ENCODE data around the gene ERC1. TPM values are rescaled to one million over a fixed set of nuclear protein-coding genes. Genes with fewer than 3 reads are reported as not detected.

Gene ERC1
- total and polyA plus RNA-seq, 3 experiments from 2014 or later: 11.0 to 24.2 (median 22.6) TPM

DNA sequence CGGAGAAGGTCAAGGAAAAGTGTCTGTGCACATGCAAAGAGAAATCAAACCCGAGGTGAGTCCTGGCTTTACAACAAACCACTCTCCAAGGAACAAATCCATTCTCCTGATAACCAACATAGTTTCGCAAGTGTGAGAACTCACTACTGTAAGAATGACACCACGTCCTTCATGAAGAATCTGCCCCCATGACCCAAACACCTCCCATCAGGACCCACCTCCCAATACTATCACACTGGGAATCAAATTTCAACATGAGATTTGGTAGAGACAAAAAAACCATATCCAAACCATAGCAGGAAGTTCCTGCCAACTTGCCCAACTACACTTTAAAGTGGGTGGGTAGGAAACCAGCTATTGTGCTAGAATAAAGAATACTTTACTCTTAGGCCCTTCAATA, 2.4 kb upstream of the ERC1 start:
- POLR2A ChIA-PET: interaction anchor here (0.6 kb wide), 1 partner anchor 608 kb away, joined by 3 read pairs; no protein-coding TSS in a partner anchor
- H3K4me1 ChIP-seq (ENCODE audit: insufficient read depth, low read length): peaks cover 33% of the 10 kb centered on the region
- no peaks in the 10 kb centered on the region for H3K9me3 ChIP-seq (ENCODE audit: low read length)
- H3K27ac ChIP-seq (ENCODE audit: low read depth, low read length): no peak overlapping the region
- Mint-ChIP-seq H3K27ac (peak overlapping the region in 3 of 8 donors; percentile 9 to 78 (median 35)), H3K9me3 (no peaks in the 10 kb centered on the region), H3K4me3 (peak overlapping the region in 5 of 7 donors; percentile 23 to 96 (median 49)), H3K27me3 (peaks cover 0 to 6% of the 10 kb centered on the region in 2 donors), H3K4me1 (peaks cover 30 to 39% (median 37%) of the 10 kb centered on the region in 3 donors), H3K36me3 (peaks cover 0 to 6% (median 0%) of the 10 kb centered on the region in 3 donors)
- no peaks in the 10 kb centered on the region for H3K36me3 ChIP-seq (ENCODE audit: insufficient read depth, low read length)
- H3K27me3 ChIP-seq (ENCODE audit: insufficient read depth, low read length, poor library complexity, severe bottlenecking): no peaks in the 10 kb centered on the region
- CTCF ChIA-PET: no interaction called here
- peak in 1 of 5 donors; percentile 28 for DNase-seq
- no peak overlapping the region for H3K4me3 ChIP-seq (ENCODE audit: low read length)

GRCh38 chr12:989051-989450, 2.0 kb upstream of the ERC1 start:
- peak in 1 of 5 donors; percentile 8 for DNase-seq
- ChIA-PET CTCF (no interaction called here), POLR2A (interaction anchor here (0.6 kb wide), 1 partner anchor 608 kb away, joined by 3 read pairs; no protein-coding TSS in a partner anchor)
- Histone ChIP-seq H3K27me3 (ENCODE audit: insufficient read depth, low read length, poor library complexity, severe bottlenecking) (no peaks in the 10 kb centered on the region), H3K4me1 (ENCODE audit: insufficient read depth, low read length) (peaks cover 33% of the 10 kb centered on the region), H3K36me3 (ENCODE audit: insufficient read depth, low read length) (no peaks in the 10 kb centered on the region), H3K4me3 (ENCODE audit: low read length) (no peak overlapping the region), H3K27ac (ENCODE audit: low read depth, low read length) (no peak overlapping the region), H3K9me3 (ENCODE audit: low read length) (no peaks in the 10 kb centered on the region)
- Mint-ChIP-seq H3K4me3 (peak overlapping the region in 6 of 7 donors; percentile 46 to 96 (median 86)), H3K9me3 (no peaks in the 10 kb centered on the region), H3K4me1 (peaks cover 30 to 39% (median 37%) of the 10 kb centered on the region in 3 donors), H3K36me3 (peaks cover 0 to 6% (median 0%) of the 10 kb centered on the region in 3 donors), H3K27me3 (peaks cover 0 to 6% of the 10 kb centered on the region in 2 donors), H3K27ac (peak overlapping the region in 5 of 8 donors; percentile 35 to 86 (median 71))

DNA sequence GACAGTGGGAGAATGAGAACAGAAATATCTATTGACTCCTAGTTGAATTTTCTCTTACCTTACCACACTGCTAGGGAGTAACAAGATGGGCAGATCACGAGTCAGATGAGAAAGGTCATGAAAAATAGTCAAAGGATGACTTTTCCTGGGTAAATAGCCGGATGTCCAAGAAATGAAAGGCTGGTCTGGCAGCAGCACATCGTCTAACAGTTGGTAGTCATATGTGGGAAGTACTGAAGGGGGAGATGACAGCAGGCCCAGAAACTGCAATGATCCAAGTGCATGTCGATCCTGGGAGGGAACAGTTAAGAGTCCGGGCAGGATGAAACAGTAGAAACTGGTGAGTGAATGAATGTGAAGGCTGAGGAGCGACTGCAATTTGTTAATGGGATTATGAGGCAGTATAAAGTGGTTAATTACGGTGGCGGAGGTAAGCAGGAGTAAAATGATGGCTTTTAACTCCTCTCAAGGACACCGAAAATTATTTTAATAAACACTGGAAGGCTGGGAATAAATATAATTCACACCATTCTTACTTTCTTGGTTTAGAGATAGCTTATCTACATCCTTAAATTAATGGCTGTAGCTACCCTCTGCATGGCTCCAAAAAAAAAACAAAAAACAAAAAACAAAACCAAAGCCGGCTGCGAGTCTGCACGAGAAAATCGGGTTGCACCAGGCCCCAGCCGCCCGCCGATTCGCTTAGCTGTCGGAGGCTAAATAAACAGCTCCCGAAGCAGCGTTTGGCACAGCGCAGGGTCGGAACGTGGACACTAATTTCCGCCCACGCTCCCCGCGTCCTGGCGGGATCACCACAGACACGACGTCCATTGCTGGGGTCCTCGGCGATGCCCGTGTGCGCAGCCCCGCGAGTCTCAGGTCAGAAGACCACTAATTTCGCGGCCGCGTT, 1.0 kb upstream of the ERC1 start:
- Histone ChIP-seq H3K9me3 (ENCODE audit: low read length) (no peaks in the 10 kb centered on the region), H3K27me3 (ENCODE audit: insufficient read depth, low read length, poor library complexity, severe bottlenecking) (no peaks in the 10 kb centered on the region), H3K36me3 (ENCODE audit: insufficient read depth, low read length) (no peaks in the 10 kb centered on the region), H3K27ac (ENCODE audit: low read depth, low read length) (peak overlapping the region; percentile 85), H3K4me3 (ENCODE audit: low read length) (peak overlapping the region; percentile 95), H3K4me1 (ENCODE audit: insufficient read depth, low read length) (peaks cover 33% of the 10 kb centered on the region)
- H3K9me3 Mint-ChIP-seq: no peaks in the 10 kb centered on the region
- H3K4me1 Mint-ChIP-seq: peaks cover 30 to 42% (median 37%) of the 10 kb centered on the region in 3 donors
- DNase-seq: peak in 4 of 5 donors; percentile 10 to 61 (median 27)
- POLR2A ChIA-PET: interaction anchor here (0.7 to 2.0 kb wide), 2 partner anchors 41 to 671 kb away, joined by 3 to 10 read pairs; partner anchors contain the start of gene RAD52
- peaks cover 0 to 6% (median 0%) of the 10 kb centered on the region in 3 donors for H3K36me3 Mint-ChIP-seq
- peak overlapping the region; percentile 77 to 96 (median 89) for H3K4me3 Mint-ChIP-seq
- peaks cover 0 to 6% of the 10 kb centered on the region in 2 donors for H3K27me3 Mint-ChIP-seq
- H3K27ac Mint-ChIP-seq: peak overlapping the region; percentile 52 to 97 (median 87)
- CTCF ChIA-PET: interaction anchor here (1.2 kb wide), 1 partner anchor 41 kb away, joined by 6 read pairs; the partner anchor contains the start of gene RAD52

DNA sequence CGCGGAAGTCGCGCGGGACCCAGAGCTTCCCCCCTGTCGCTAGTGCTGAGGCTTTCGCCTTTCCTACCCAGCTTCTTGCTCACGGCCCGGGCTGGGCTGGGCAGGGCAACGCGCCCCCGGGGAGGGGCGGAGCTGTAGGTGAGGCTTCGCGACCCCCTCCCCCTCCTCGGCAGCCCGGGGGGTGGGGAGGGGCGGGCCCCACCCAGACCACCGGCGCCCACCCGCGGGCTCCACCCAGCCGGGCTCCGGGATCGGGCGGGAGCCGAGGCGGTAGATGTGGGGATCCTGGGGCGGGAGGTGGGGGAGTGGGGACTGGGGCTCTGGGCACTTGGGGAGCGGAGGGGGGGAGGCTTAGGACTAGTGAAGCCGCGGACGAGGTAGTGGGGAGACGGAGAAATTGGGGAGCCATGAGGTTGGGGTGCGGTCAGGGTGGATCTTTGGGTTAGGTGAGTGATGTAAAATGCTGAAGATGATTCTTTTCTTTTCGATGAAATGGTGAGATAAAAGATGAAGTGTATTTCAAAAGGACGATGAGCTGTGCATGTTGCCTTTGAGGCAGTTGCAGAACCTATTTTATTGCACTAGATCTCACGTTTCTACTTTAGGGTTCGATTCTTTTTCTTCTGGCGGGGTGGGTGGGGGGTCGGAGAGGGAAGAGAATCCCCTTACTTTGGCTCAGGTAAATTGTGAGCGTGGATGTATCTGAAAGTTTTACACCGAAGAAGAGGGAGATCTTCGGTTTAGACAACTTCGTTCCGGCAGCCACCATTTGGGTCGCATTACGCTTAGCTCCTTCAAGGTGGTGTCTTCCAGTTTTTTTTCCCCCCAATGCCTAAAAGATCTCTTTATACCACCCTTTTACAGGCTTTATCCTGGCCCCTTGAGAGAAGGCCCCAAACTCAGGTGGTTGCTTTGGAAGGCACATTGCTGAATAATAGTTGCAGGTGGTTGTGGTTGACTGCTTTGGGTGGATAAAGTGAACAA, 619 bp downstream of the ERC1 start:
- CTCF ChIA-PET: interaction anchor here (0.9 to 1.1 kb wide), 2 partner anchors 9 to 42 kb away, joined by 3 read pairs; partner anchors contain the start of gene RAD52
- H3K27ac ChIP-seq (ENCODE audit: low read depth, low read length): peak overlapping the region; percentile 70
- POLR2A ChIA-PET: interaction anchor here (0.6 to 2.0 kb wide), 2 partner anchors 42 to 591 kb away, joined by 3 to 10 read pairs; partner anchors contain the start of gene RAD52

DNA sequence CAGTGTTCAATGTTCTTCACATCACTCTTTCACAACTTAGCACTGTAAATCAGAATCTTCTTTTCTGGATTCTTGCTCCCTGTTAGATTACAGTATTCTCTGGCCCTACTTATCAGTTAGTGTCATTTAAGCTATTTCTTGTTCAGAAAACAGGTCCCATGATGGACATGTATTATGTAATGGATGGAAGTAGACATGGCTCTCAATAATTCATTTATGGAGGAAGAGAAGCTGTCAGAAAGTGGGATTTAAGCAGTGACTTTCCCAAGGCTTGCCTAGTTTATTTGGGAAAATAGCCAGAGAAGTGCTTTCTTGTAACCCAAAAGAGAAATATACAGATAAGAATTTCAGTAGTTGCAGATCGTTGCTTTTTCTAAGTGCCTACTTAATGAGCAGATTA, 1.6 kb downstream of the ERC1 start:
- Histone ChIP-seq H3K4me1 (ENCODE audit: insufficient read depth, low read length) (peaks cover 33% of the 10 kb centered on the region), H3K4me3 (ENCODE audit: low read length) (peak overlapping the region; percentile 52), H3K27me3 (ENCODE audit: insufficient read depth, low read length, poor library complexity, severe bottlenecking) (no peaks in the 10 kb centered on the region), H3K9me3 (ENCODE audit: low read length) (no peaks in the 10 kb centered on the region), H3K27ac (ENCODE audit: low read depth, low read length) (no peak overlapping the region), H3K36me3 (ENCODE audit: insufficient read depth, low read length) (no peaks in the 10 kb centered on the region)
- no peak for DNase-seq
- H3K4me3 Mint-ChIP-seq: peak overlapping the region; percentile 89 to 100 (median 96)
- H3K27me3 Mint-ChIP-seq: peaks cover 0 to 6% of the 10 kb centered on the region in 2 donors
- peaks cover 0 to 6% (median 0%) of the 10 kb centered on the region in 3 donors for H3K36me3 Mint-ChIP-seq
- H3K4me1 Mint-ChIP-seq: peaks cover 42 to 54% (median 49%) of the 10 kb centered on the region in 3 donors
- H3K27ac Mint-ChIP-seq: peak overlapping the region; percentile 27 to 99 (median 94)
- POLR2A ChIA-PET: no interaction called here
- CTCF ChIA-PET: no interaction called here
- no peaks in the 10 kb centered on the region for H3K9me3 Mint-ChIP-seq

More for the DNA sequence above, 619 bp downstream of the ERC1 start:
- DNase-seq: peak in 2 of 5 donors; percentile 19 to 23
- Histone ChIP-seq H3K27me3 (ENCODE audit: insufficient read depth, low read length, poor library complexity, severe bottlenecking) (no peaks in the 10 kb centered on the region), H3K36me3 (ENCODE audit: insufficient read depth, low read length) (no peaks in the 10 kb centered on the region), H3K9me3 (ENCODE audit: low read length) (no peaks in the 10 kb centered on the region), H3K4me1 (ENCODE audit: insufficient read depth, low read length) (peaks cover 33% of the 10 kb centered on the region), H3K4me3 (ENCODE audit: low read length) (peak overlapping the region; percentile 52)
- Mint-ChIP-seq H3K36me3 (peaks cover 0 to 6% (median 0%) of the 10 kb centered on the region in 3 donors), H3K4me1 (peaks cover 37 to 49% (median 44%) of the 10 kb centered on the region in 3 donors), H3K27ac (peak overlapping the region; percentile 81 to 99 (median 96)), H3K27me3 (peaks cover 0 to 6% of the 10 kb centered on the region in 2 donors), H3K9me3 (no peaks in the 10 kb centered on the region), H3K4me3 (peak overlapping the region; percentile 89 to 100 (median 96))

DNA sequence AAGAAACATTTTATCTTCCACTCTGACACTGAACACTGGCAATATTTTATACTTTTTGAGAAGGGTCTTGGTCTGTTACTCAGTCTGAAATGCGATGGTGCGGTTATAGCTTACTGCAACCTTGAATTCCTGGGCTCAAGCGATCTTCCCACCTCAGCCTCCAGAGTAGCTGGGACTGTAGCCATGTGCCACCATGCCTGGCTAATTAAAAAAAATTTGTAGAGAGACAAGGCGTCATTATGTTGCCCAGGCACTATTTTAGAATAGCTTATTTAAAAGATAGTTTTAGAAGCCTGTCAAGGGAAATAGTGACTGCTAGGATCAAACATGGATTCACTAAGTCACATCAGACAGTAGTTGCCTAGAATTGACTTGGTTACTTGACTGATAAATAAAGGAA, 5.9 kb downstream of the ERC1 start:
- peaks cover 0 to 11% (median 7%) of the 10 kb centered on the region in 3 donors for H3K36me3 Mint-ChIP-seq
- CTCF ChIA-PET: interaction anchor here (1.2 kb wide), 1 partner anchor 26 kb away, joined by 3 read pairs; no protein-coding TSS in a partner anchor

DNA sequence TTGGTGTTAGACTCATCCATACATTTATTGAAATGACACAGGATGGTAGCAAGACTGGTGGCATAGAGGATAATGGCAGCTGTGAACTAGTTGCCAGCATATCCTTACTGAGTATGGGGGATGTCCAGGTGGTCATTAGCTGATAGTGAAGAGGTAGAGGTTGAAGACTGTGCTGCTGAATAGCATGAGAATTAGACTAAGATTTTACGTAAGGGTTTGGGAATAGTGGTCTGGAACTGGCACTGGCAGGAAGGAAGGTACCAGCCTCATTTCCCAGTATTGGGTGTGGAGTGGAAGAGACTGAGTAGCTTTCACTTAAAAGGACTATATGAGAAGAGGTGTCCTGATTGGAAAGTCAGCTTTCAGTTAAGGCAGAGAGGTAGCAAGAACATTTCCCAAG, 6.5 kb downstream of the ERC1 start:
- CTCF ChIA-PET: interaction anchor here (0.6 to 1.2 kb wide), 3 partner anchors 11 to 48 kb away, joined by 3 to 4 read pairs (median 3); partner anchors contain the start of gene RAD52
- H3K36me3 Mint-ChIP-seq: peaks cover 0 to 11% (median 7%) of the 10 kb centered on the region in 3 donors

More for the DNA sequence above, 5.9 kb downstream of the ERC1 start:
- no peak overlapping the region for H3K4me3 ChIP-seq (ENCODE audit: low read length)
- H3K9me3 ChIP-seq (ENCODE audit: low read length): no peaks in the 10 kb centered on the region
- POLR2A ChIA-PET: no interaction called here
- Mint-ChIP-seq H3K27me3 (no peaks in the 10 kb centered on the region), H3K9me3 (no peaks in the 10 kb centered on the region), H3K4me3 (no peak overlapping the region), H3K27ac (peak overlapping the region in 1 of 8 donors; percentile 66), H3K4me1 (peaks cover 27 to 41% (median 32%) of the 10 kb centered on the region in 3 donors)
- H3K36me3 ChIP-seq (ENCODE audit: insufficient read depth, low read length): no peaks in the 10 kb centered on the region
- no peak for DNase-seq
- no peaks in the 10 kb centered on the region for H3K27me3 ChIP-seq (ENCODE audit: insufficient read depth, low read length, poor library complexity, severe bottlenecking)
- H3K4me1 ChIP-seq (ENCODE audit: insufficient read depth, low read length): peaks cover 10% of the 10 kb centered on the region
- H3K27ac ChIP-seq (ENCODE audit: low read depth, low read length): no peak overlapping the region

More for the DNA sequence above, 6.5 kb downstream of the ERC1 start:
- Mint-ChIP-seq H3K4me3 (no peak overlapping the region), H3K27me3 (no peaks in the 10 kb centered on the region), H3K9me3 (no peaks in the 10 kb centered on the region), H3K4me1 (peaks cover 21 to 35% (median 25%) of the 10 kb centered on the region in 3 donors), H3K27ac (peak overlapping the region in 2 of 8 donors; percentile 21 to 65)
- H3K4me3 ChIP-seq (ENCODE audit: low read length): no peak overlapping the region
- POLR2A ChIA-PET: no interaction called here
- no peak for DNase-seq
- H3K4me1 ChIP-seq (ENCODE audit: insufficient read depth, low read length): peaks cover 4% of the 10 kb centered on the region
- H3K27me3 ChIP-seq (ENCODE audit: insufficient read depth, low read length, poor library complexity, severe bottlenecking): no peaks in the 10 kb centered on the region
- no peak overlapping the region for H3K27ac ChIP-seq (ENCODE audit: low read depth, low read length)
- no peaks in the 10 kb centered on the region for H3K9me3 ChIP-seq (ENCODE audit: low read length)
- no peaks in the 10 kb centered on the region for H3K36me3 ChIP-seq (ENCODE audit: insufficient read depth, low read length)

All from CD8-positive, alpha-beta memory T cell (primary cell).